A673 (cell line): Measurements from ENCODE around the gene OMP. TPM values are rescaled to one million over a fixed set of nuclear protein-coding genes. Genes with fewer than 3 reads are reported as not detected.

Source experiments
- BruUV-seq: library from RNA; stranded (reverse); fragments of 400-500 nt; replicated peaks from 2 replicates; lab custom pipeline; 2021; lab: Mats Ljungman, UMichigan
- CTCF ChIA-PET: fragments of 300-600 bp; sonication (Branson Sonifier 250); formaldehyde crosslinking; loops from one replicate; lab custom pipeline; 2022; ENCODE audit warnings: antibody characterized with exemption; lab: Charles Lee
- POLR2A ChIA-PET: fragments of 300-600 bp; sonication (Branson Sonifier 250); formaldehyde crosslinking; loops from one replicate; lab custom pipeline; 2022; ENCODE audit warnings: antibody characterized with exemption; ENCODE audit not compliant: low non-redundant PET; lab: Charles Lee
- DNase-seq: peaks from one replicate; pipeline ENCODE4 v3.0.0-alpha.2; 2015; ENCODE audit warnings: low spot score
- H3K27ac ChIP-seq: fragments of 200-600 bp; sonication (generic); 2 replicates; pipeline ENCODE4 v1.5.1; 2016; ENCODE audit warnings: mixed run types, low read depth, mild to moderate bottlenecking, mixed read lengths, antibody characterized with exemption, low read length; ENCODE audit not compliant: poor library complexity, severe bottlenecking
- H3K27me3 ChIP-seq: fragments of 200-600 bp; sonication (generic); replicated peaks from 2 replicates; pipeline ENCODE4 v1.6.1; 2017; ENCODE audit warnings: mixed run types, low read depth, mild to moderate bottlenecking, mixed read lengths, antibody characterized with exemption, low read length; ENCODE audit not compliant: insufficient read depth, poor library complexity
- H3K36me3 ChIP-seq: fragments of 200-600 bp; sonication (generic); 2 replicates; pipeline ENCODE4 v1.6.1; 2016; ENCODE audit warnings: mixed run types, mild to moderate bottlenecking, mixed read lengths, antibody characterized with exemption, low read length; ENCODE audit not compliant: insufficient read depth, poor library complexity, severe bottlenecking
- H3K4me1 ChIP-seq: fragments of 200-600 bp; sonication (generic); 2 replicates; pipeline ENCODE4 v1.6.1; 2017; ENCODE audit warnings: mixed run types, mild to moderate bottlenecking, mixed read lengths, antibody characterized with exemption, low read length; ENCODE audit not compliant: insufficient read depth, poor library complexity, severe bottlenecking
- H3K4me3 ChIP-seq: fragments of 200-600 bp; sonication (generic); 2 replicates; pipeline ENCODE4 v1.5.1; 2016; ENCODE audit warnings: low read depth, mixed run types, mild to moderate bottlenecking, mixed read lengths, low read length; ENCODE audit not compliant: poor library complexity, severe bottlenecking
- H3K9me3 ChIP-seq: fragments of 200-600 bp; sonication (generic); 2 replicates; pipeline ENCODE4 v1.6.1; 2016; ENCODE audit warnings: mixed run types, low read depth, mild to moderate bottlenecking, mixed read lengths, antibody characterized with exemption, low read length; ENCODE audit not compliant: poor library complexity, severe bottlenecking
- EZH2 ChIP-seq: fragments of 200-600 bp; sonication (generic); IDR thresholded peaks from 2 replicates; pipeline ENCODE4 v1.6.1; 2017; ENCODE audit warnings: borderline replicate concordance, low read depth, mild to moderate bottlenecking, mixed read lengths, antibody characterized with exemption, low read length; ENCODE audit not compliant: poor library complexity, severe bottlenecking
- intact Hi-C: fragments of 100-400 bp; cut with micrococcal nuclease; formaldehyde crosslinking; loops from one replicate; pipeline ENCODE4 v1.10.0; 2022; ENCODE audit not compliant: unreplicated experiment
- total RNA-seq: library from RNA; stranded (reverse); gene quantifications from 2 replicates; pipeline ENCODE4 v1.2.3, GENCODE V29; 2021
- TF ChIP-seq, protein P1 (sequence below): fragments of 300-800, 200-600 bp; sonication (generic); conservative IDR thresholded peaks from 2 replicates; pipeline ENCODE4 v1.5.1; 2017; ENCODE audit warnings: low read depth, mild to moderate bottlenecking, antibody characterized with exemption, low read length, moderate library complexity, mixed read lengths

Gene OMP
- total RNA-seq, 1 experiment from 2014 or later, result not detected

DNA sequence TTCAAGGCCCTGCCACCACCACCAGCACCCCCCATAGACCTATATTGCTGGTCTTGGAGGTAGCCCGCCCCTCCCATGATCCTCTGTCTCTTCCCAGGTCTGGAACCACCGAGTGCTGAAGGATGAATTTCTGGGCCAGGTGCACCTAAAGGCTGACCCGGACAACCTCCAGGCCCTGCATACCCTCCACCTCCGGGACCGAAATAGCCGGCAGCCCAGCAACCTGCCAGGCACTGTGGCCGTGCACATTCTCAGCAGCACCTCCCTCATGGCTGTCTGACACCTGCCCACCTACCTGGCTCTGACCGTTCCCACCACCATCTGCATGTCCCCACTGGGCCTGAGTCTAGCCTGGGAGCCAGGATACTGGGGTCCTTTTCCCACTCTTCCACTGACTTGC, 21.0 kb downstream of the OMP start:
- no TSS peak for BruUV-seq
- H3K27ac ChIP-seq, result no peak overlapping the region
- DNase-seq, result no peak
- H3K9me3 ChIP-seq, result no peaks in the 10 kb centered on the region
- intact Hi-C loops, result no loop called here
- POLR2A ChIA-PET, result no interaction called here
- TF ChIP-seq, protein P1, sequence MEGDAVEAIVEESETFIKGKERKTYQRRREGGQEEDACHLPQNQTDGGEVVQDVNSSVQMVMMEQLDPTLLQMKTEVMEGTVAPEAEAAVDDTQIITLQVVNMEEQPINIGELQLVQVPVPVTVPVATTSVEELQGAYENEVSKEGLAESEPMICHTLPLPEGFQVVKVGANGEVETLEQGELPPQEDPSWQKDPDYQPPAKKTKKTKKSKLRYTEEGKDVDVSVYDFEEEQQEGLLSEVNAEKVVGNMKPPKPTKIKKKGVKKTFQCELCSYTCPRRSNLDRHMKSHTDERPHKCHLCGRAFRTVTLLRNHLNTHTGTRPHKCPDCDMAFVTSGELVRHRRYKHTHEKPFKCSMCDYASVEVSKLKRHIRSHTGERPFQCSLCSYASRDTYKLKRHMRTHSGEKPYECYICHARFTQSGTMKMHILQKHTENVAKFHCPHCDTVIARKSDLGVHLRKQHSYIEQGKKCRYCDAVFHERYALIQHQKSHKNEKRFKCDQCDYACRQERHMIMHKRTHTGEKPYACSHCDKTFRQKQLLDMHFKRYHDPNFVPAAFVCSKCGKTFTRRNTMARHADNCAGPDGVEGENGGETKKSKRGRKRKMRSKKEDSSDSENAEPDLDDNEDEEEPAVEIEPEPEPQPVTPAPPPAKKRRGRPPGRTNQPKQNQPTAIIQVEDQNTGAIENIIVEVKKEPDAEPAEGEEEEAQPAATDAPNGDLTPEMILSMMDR, result no peak
- TF ChIP-seq EZH2, result no peak
- CTCF ChIA-PET, result no interaction called here
- H3K4me1 ChIP-seq, result no peaks in the 10 kb centered on the region
- H3K4me3 ChIP-seq, result no peak overlapping the region
- H3K36me3 ChIP-seq, result no peaks in the 10 kb centered on the region
- no peaks in the 10 kb centered on the region for H3K27me3 ChIP-seq

DNA sequence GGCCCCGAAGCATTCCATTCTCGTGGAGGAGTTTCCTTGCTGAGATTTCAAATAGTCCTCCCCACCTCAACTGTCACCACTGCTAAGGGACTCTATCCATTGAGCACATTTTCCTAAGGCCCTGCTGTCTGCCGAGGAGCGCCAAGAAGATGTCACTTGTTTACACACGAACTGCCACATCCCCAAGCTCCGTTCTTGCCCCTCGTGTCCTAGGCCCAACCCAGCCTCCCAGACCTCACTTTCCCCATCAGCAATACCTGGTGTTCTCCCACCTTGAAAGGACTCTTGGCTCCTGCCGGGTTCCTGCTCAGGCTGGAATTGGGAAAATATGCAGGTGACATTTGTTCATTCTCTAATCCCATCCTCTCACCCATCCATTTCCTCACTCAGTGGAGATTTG, 21.4 kb downstream of the OMP start:
- Histone ChIP-seq H3K27me3 (no peaks in the 10 kb centered on the region), H3K4me1 (no peaks in the 10 kb centered on the region), H3K4me3 (no peak overlapping the region), H3K27ac (no peak overlapping the region), H3K36me3 (no peaks in the 10 kb centered on the region), H3K9me3 (no peaks in the 10 kb centered on the region)
- intact Hi-C loops, result no loop called here
- DNase-seq, result no peak
- CTCF ChIA-PET, result no interaction called here
- TF ChIP-seq EZH2, result no peak
- TF ChIP-seq, protein P1, result no peak
- no TSS peak for BruUV-seq
- POLR2A ChIA-PET, result no interaction called here

DNA sequence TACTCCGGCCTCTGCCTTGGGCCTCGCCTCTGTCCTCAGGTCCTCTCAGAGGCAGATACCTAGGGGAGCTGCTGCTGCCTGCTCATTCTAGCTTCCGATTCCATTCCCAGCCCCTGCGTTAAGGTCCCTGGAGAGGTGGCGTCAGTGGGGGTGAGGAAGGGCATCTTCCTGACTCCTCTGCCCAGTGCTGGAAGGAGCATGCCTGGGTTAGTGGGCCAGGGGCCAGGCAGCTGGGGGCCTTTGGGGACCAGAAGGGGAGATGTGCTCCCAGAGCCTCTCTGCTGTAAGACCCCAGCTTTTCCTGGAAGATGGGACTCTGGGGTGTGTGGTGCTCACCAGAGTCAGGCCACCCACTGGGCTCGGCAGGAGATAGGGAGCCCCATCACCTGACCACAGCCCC, 21.8 kb downstream of the OMP start:
- DNase-seq, result no peak
- intact Hi-C loops, result no loop called here
- no TSS peak for BruUV-seq
- H3K4me1 ChIP-seq, result no peaks in the 10 kb centered on the region
- TF ChIP-seq, protein P1, result no peak
- TF ChIP-seq EZH2, result no peak
- no peaks in the 10 kb centered on the region for H3K9me3 ChIP-seq
- POLR2A ChIA-PET, result no interaction called here
- H3K36me3 ChIP-seq, result no peaks in the 10 kb centered on the region
- no peaks in the 10 kb centered on the region for H3K27me3 ChIP-seq
- CTCF ChIA-PET, result no interaction called here
- H3K27ac ChIP-seq, result no peak overlapping the region
- H3K4me3 ChIP-seq, result no peak overlapping the region
